ENCODE results near the gene MAP3K13.

- no peak for TF ChIP-seq POLR2A (IDR thresholded peaks at IDR 0.05; ENCODE audit: low read depth)
- TF ChIP-seq, protein P1, sequence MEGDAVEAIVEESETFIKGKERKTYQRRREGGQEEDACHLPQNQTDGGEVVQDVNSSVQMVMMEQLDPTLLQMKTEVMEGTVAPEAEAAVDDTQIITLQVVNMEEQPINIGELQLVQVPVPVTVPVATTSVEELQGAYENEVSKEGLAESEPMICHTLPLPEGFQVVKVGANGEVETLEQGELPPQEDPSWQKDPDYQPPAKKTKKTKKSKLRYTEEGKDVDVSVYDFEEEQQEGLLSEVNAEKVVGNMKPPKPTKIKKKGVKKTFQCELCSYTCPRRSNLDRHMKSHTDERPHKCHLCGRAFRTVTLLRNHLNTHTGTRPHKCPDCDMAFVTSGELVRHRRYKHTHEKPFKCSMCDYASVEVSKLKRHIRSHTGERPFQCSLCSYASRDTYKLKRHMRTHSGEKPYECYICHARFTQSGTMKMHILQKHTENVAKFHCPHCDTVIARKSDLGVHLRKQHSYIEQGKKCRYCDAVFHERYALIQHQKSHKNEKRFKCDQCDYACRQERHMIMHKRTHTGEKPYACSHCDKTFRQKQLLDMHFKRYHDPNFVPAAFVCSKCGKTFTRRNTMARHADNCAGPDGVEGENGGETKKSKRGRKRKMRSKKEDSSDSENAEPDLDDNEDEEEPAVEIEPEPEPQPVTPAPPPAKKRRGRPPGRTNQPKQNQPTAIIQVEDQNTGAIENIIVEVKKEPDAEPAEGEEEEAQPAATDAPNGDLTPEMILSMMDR (IDR thresholded peaks at IDR 0.05), result no peak
These were observed 148.8 kb downstream of the MAP3K13 start for GRCh38 chr3:185511711-185512110.

All from esophagus muscularis mucosa (tissue), 3 donors.